IMR-90 (cell line): Measurements from ENCODE around the gene OR1L6. TPM values are rescaled to one million over a fixed set of nuclear protein-coding genes. Genes with fewer than 3 reads are reported as not detected.

Experiments
- ATAC-seq: fragments of 200-7000 bp; cut with Tn5 transposase; 2 replicates; pipeline ENCODE4 v1.9.1; 2020; ENCODE audit warnings: low read depth, mild to moderate bottlenecking, moderate library complexity
- BruUV-seq: library from RNA; stranded (reverse); fragments of 400-500 nt; replicated peaks from 2 replicates; lab custom pipeline; 2021; lab: Mats Ljungman, UMichigan
- CTCF ChIA-PET: fragments of 300-600 bp; formaldehyde crosslinking; extraction: SDS; loops from one replicate; lab custom pipeline; 2021; ENCODE audit warnings: antibody characterized with exemption; lab: Yijun Ruan, JAX
- POLR2A ChIA-PET: fragments of 300-600 bp; sonication (Branson Sonifier 250); formaldehyde crosslinking; loops from one replicate; lab custom pipeline; 2022; ENCODE audit warnings: antibody characterized with exemption; ENCODE audit not compliant: unreplicated experiment; lab: Charles Lee
- DNase-seq: peaks from one replicate; pipeline ENCODE4 v3.0.0; 2013
- H2AFZ ChIP-seq: replicated peaks from 2 replicates; pipeline ENCODE3; 2013; ENCODE audit warnings: low read length, mild to moderate bottlenecking; ENCODE audit not compliant: poor library complexity
- H2AK5ac ChIP-seq: 2 replicates; pipeline ENCODE4 v1.6.1; 2013; ENCODE audit warnings: low read depth, low read length, inconsistent platforms
- H2AK9ac ChIP-seq: replicated peaks from 2 replicates; pipeline ENCODE3; 2013; ENCODE audit warnings: mild to moderate bottlenecking, low read depth, low read length, moderate library complexity; ENCODE audit not compliant: poor library complexity
- H2BK120ac ChIP-seq: 2 replicates; pipeline ENCODE4 v1.6.1; 2013; ENCODE audit warnings: low read depth, low read length, inconsistent platforms
- H2BK15ac ChIP-seq: 3 replicates; pipeline ENCODE4 v1.6.1; 2013; ENCODE audit warnings: low read depth, low read length, inconsistent platforms
- H2BK20ac ChIP-seq: 2 replicates; pipeline ENCODE4 v1.6.1; 2013; ENCODE audit warnings: low read depth, mild to moderate bottlenecking, inconsistent platforms, low read length, moderate library complexity
- H2BK5ac ChIP-seq: 2 replicates; pipeline ENCODE4 v1.6.1; 2013; ENCODE audit warnings: mild to moderate bottlenecking, low read depth, low read length, inconsistent platforms; ENCODE audit not compliant: poor library complexity, severe bottlenecking
- H3K14ac ChIP-seq: replicated peaks from 2 replicates; pipeline ENCODE4 v1.6.1; 2013; ENCODE audit warnings: low read depth, low read length, inconsistent platforms
- H3K18ac ChIP-seq: 2 replicates; pipeline ENCODE4 v1.6.1; 2013; ENCODE audit warnings: low read depth, low read length, control low read depth
- H3K23ac ChIP-seq: 2 replicates; pipeline ENCODE4 v1.6.1; 2013; ENCODE audit warnings: low read depth, low read length, inconsistent platforms
- H3K27ac ChIP-seq: 2 replicates; pipeline ENCODE4 v1.5.1; 2013; ENCODE audit warnings: mild to moderate bottlenecking, control low read depth, low read length; ENCODE audit not compliant: insufficient read depth
- H3K27me3 ChIP-seq: 2 replicates; pipeline ENCODE4 v1.6.1; 2013; ENCODE audit warnings: low read length; ENCODE audit not compliant: control insufficient read depth, insufficient read depth
- H3K36me3 ChIP-seq: 2 replicates; pipeline ENCODE4 v1.6.1; 2013; ENCODE audit warnings: low read length, mixed read lengths; ENCODE audit not compliant: control insufficient read depth, insufficient read depth
- H3K4ac ChIP-seq: 2 replicates; pipeline ENCODE4 v1.6.1; 2013; ENCODE audit warnings: low read depth, low read length, inconsistent platforms
- H3K4me1 ChIP-seq: 2 replicates; pipeline ENCODE4 v1.6.1; 2013; ENCODE audit warnings: low read length, mixed read lengths; ENCODE audit not compliant: control insufficient read depth, insufficient read depth
- H3K4me2 ChIP-seq: 2 replicates; pipeline ENCODE4 v1.6.1; 2013; ENCODE audit warnings: low read depth, mild to moderate bottlenecking, control low read depth, low read length, moderate library complexity
- H3K4me3 ChIP-seq: 2 replicates; pipeline ENCODE4 v1.5.1; 2013; ENCODE audit warnings: low read depth, mild to moderate bottlenecking, control low read depth, low read length, moderate library complexity; ENCODE audit not compliant: insufficient read depth
- H3K56ac ChIP-seq: 2 replicates; pipeline ENCODE4 v1.6.1; 2013; ENCODE audit warnings: low read length, inconsistent platforms; ENCODE audit not compliant: insufficient read depth; ENCODE audit errors: extremely low read depth
- H3K79me1 ChIP-seq, 2 experiments: 2 replicates each; pipeline ENCODE4 v1.6.1; 2013; ENCODE audit warnings: low read length in 2 of 2, inconsistent platforms in 1 of 2, low read depth in 1 of 2
- H3K9ac ChIP-seq: 2 replicates; pipeline ENCODE4 v1.6.1; 2013; ENCODE audit warnings: low read depth, low read length, control low read depth
- H3K9me1 ChIP-seq: 2 replicates; pipeline ENCODE4 v1.6.1; 2013; ENCODE audit warnings: low read length, inconsistent platforms; ENCODE audit not compliant: insufficient read depth
- H3K9me3 ChIP-seq: 2 replicates; pipeline ENCODE4 v1.6.1; 2013; ENCODE audit warnings: low read length; ENCODE audit not compliant: control insufficient read depth, insufficient read depth
- H4K20me1 ChIP-seq: 2 replicates; pipeline ENCODE4 v1.6.1; 2013; ENCODE audit warnings: low read length, inconsistent platforms; ENCODE audit not compliant: insufficient read depth
- H4K5ac ChIP-seq: 2 replicates; pipeline ENCODE4 v1.6.1; 2013; ENCODE audit warnings: mild to moderate bottlenecking, low read depth, low read length, control low read depth
- H4K8ac ChIP-seq, 2 experiments: 2 replicates each; pipeline ENCODE4 v1.6.1; 2013; ENCODE audit warnings: low read depth in 2 of 2, low read length in 2 of 2, control low read depth in 1 of 2, inconsistent platforms in 1 of 2
- H4K91ac ChIP-seq: 2 replicates; pipeline ENCODE4 v1.6.1; 2013; ENCODE audit warnings: low read depth, low read length, inconsistent platforms; ENCODE audit not compliant: insufficient read depth
- CHD1 ChIP-seq: IDR thresholded peaks from 2 replicates; pipeline ENCODE4 v1.6.1; 2012; ENCODE audit warnings: low read depth, low read length, improper control_type of control experiment
- CTCF ChIP-seq: conservative IDR thresholded peaks from 2 replicates; pipeline ENCODE4 v1.5.1; 2012; ENCODE audit warnings: mild to moderate bottlenecking, low read depth, low read length, improper control_type of control experiment
- MAFK ChIP-seq: IDR thresholded peaks from 2 replicates; pipeline ENCODE4 v1.6.1; 2012; ENCODE audit warnings: low read depth, low read length, improper control_type of control experiment
- RAD21 ChIP-seq: IDR thresholded peaks from 2 replicates; pipeline ENCODE4 v1.6.1; 2012; ENCODE audit warnings: low read length, improper control_type of control experiment
- RFX5 ChIP-seq: IDR thresholded peaks from 2 replicates; pipeline ENCODE4 v1.8.0; 2012; ENCODE audit warnings: low read depth, mild to moderate bottlenecking, low read length, moderate library complexity
- USF2 ChIP-seq: fragments of 150-350 bp; IDR thresholded peaks from 2 replicates; pipeline ENCODE4 v1.6.1; 2017; ENCODE audit warnings: mild to moderate bottlenecking, antibody characterized with exemption, low read length, low read depth
- dilution Hi-C: fragments of 300-500 bp; cut with HindIII; formaldehyde crosslinking; loops from one replicate; pipeline ENCODE4 v1.14.3; 2018; ENCODE audit warnings: low sequenced_read_pairs; ENCODE audit not compliant: unreplicated experiment
- in situ Hi-C: fragments of 300-500 bp; cut with MboI; formaldehyde crosslinking; loops from 3 replicates; pipeline ENCODE4 v1.14.3; 2019; ENCODE audit warnings: low sequenced_read_pairs, inconsistent platforms, mixed read lengths
- intact Hi-C: fragments of 100-400 bp; cut with micrococcal nuclease; formaldehyde crosslinking; loops from 2 replicates; pipeline ENCODE4 v1.10.0; 2022
- polyA plus RNA-seq, 3 experiments: library from polyadenylated mRNA; depleted of rRNA; stranded (reverse); fragments of >200 nt; gene quantifications; 2 replicates each; pipeline ENCODE4 v1.2.3, GENCODE V29; 2012; ENCODE audit warnings: low replicate concordance in 1 of 3
- total RNA-seq: library from RNA; depleted of rRNA; stranded (reverse); fragments of >200 nt; gene quantifications from 2 replicates; pipeline ENCODE4 v1.2.3, GENCODE V29; 2012

Gene OR1L6
- total and polyA plus RNA-seq, 2 of the 4 experiments (the other 2 are of a cell fraction), result not detected

- peak overlapping the region; percentile 56; the same call in 1 of the 2 replicates for H3K56ac ChIP-seq
- H3K4me3 ChIP-seq, result no peak overlapping the region
- dilution Hi-C loops (no loop called here), in situ Hi-C loops (no loop called here), intact Hi-C loops (no loop called here)
- peak overlapping the region; percentile 88 for H3K27ac ChIP-seq
- H2BK5ac ChIP-seq, result peak overlapping the region; percentile 91
- H3K9ac ChIP-seq, result no peak overlapping the region
- no peaks in the 10 kb centered on the region for H3K36me3 ChIP-seq
- no peak overlapping the region for H3K23ac ChIP-seq
- peak overlapping the region; percentile 99; the same call in 1 of the 2 replicates for H3K18ac ChIP-seq
- DNase-seq, result peak; percentile 68
- peak overlapping the region; percentile 71 to 87 for H4K8ac ChIP-seq
- no peak overlapping the region for H2AFZ ChIP-seq
- peaks cover 13% of the 10 kb centered on the region for H3K4me1 ChIP-seq
- CTCF ChIA-PET, result no interaction called here
- ATAC-seq, result peak; percentile 93
- H4K91ac ChIP-seq, result peak overlapping the region; percentile 95; the same call in 1 of the 2 replicates
- TF ChIP-seq USF2 (no peak), MAFK (no peak), RAD21 (no peak), CTCF (no peak), RFX5 (no peak), CHD1 (no peak)
- H3K9me1 ChIP-seq, result peaks cover 15% of the 10 kb centered on the region
- no peaks in the 10 kb centered on the region for H3K9me3 ChIP-seq
- H2BK120ac ChIP-seq, result peak overlapping the region; percentile 93
- BruUV-seq, result no TSS peak
- H2AK9ac ChIP-seq, result no peak overlapping the region
- no peak overlapping the region for H3K14ac ChIP-seq
- peak overlapping the region; percentile 62 for H3K4me2 ChIP-seq
- peak overlapping the region; percentile 95; the same call in 1 of the 3 replicates for H2BK15ac ChIP-seq
- peak overlapping the region; percentile 93 for H2BK20ac ChIP-seq
- POLR2A ChIA-PET, result no interaction called here
- H2AK5ac ChIP-seq, result no peak overlapping the region
- no peaks in the 10 kb centered on the region for H3K79me1 ChIP-seq
- no peaks in the 10 kb centered on the region for H4K20me1 ChIP-seq
- H3K27me3 ChIP-seq, result no peaks in the 10 kb centered on the region
- peak overlapping the region; percentile 92 for H3K4ac ChIP-seq
- no peak overlapping the region for H4K5ac ChIP-seq
These were observed 43.2 kb downstream of the OR1L6 start for GRCh38 chr9:122785269-122785668.
